NCI-H446 treated with DMSO at 0.1 percent for 48 hours (cell line): Measurements from ENCODE around the gene BEAN1.

Experiments used
- DNase-seq: peaks from one replicate; lab custom pipeline; 2025; lab: John Stamatoyannopoulos, UW

Gene BEAN1, protein sequence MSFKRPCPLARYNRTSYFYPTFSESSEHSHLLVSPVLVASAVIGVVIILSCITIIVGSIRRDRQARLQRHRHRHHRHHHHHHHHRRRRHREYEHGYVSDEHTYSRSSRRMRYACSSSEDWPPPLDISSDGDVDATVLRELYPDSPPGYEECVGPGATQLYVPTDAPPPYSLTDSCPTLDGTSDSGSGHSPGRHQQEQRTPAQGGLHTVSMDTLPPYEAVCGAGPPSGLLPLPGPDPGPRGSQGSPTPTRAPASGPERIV

DNA sequence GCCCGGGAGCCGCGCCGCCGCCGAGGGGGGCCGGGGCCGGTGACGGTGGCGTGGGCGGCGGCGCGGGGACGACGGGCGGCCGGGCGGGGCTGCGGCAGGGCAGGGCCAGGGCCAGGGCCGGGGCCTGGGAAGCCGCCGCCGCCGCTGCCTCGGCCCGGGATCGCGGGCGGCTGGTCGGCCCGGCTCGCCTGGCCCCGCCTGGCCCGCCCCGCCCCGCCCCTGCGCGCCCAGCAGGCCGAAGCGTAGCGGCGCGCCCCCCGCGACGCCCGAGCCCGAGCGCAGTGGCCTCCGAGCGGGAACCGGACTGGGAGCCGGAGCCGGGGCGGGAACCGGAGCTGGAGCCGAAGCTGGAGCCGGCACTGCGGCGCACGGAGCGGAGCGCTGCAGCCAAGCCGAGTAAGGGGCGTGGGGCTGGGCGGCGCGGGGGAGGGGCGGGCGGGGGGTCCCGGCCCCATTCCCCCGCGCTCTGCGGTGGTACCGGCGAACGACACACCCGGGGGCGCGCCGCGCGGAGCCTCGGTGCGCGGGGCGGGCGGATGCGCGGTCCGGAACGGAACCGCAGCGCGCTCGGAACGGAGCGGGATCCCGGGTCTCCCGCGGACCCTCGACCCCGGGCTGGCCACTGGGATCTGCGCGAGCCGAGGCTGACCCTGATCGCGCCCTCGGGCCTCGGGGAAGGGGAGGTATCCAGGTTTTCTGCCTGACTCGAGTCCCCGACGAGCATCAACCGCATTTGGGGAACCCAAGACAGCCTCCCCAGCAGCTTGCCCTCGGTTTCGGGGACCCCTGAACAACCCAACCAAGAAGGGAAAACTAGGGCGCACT, at the start of gene BEAN1:
Gene BEAN1 (plus strand): TSS at position 260 of the 825 bp plus-strand sequence. CDS start 10,382 bp downstream, outside the sequence.
- DNase-seq, result no peak

DNA sequence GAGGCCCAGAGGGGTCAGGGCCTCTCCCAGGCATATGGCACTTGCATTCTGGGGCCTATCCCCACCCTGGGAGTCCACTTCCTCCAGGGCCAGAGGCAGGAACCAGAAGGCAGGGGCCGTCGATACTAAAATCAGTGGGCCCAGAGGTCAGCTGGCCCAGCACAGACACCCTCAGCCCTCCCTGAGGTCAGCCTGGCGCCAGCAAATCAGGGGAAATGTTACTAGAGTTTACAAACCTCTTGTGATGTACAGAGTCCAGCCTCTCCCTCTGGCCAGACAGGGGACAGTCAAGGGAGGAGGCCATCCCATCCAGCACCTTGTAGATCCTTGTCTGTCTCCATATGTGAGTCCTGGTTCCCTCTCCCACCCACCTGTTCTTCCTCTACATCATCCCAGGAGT, 49.8 kb upstream of the BEAN1 start:
- DNase-seq, result no peak

DNA sequence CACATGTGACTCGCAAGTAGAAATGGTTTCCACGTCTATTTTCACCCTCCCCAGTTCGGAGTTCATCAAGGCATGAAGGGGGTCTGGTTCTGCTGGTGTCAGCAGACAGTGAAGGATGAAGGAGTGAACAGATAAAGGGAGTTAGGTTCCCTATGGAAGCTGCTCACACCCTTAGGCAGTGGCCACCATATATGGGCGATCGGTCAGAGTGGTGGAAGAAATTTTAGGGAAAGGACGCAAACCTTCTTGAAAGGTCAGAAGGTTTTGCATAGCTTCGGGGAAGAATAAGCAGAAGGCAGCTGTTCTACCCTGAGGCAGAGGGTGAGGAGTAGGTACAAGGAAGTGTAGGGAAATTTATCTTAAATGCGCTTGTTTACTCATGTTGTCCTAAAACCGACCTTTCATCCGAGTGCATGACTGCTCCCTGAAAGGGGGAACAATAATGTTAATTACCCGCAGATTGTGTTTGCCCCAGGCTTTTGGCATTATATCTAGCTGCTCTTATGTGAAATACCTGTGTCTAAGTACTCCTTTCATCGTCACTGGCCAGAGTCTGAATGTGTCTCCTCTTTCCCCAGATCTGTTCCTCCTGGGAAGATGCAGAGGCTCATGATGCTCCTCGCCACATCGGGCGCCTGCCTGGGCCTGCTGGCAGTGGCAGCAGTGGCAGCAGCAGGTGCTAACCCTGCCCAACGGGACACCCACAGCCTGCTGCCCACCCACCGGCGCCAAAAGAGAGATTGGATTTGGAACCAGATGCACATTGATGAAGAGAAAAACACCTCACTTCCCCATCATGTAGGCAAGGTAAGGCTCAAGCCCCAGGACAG, 48.1 kb upstream of the BEAN1 start:
- DNase-seq, result no peak

DNA sequence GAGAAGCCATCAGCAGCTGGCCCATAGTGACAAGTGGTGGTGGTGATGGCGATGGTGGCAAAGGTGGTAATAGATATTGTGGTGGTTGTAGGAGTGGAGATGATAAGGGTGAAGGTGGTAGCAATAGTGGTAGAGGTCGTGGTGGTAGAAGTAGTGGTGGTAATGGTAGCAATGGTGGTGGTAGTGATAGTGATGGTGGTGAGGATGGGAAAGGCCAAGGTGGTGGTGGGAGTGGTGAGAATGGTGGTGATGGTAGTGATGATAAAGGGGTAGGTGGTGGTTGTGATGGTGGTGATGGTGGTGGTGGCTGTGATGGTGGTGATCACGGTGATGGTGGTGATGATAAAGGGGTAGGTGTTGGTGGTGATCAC, 47.5 kb upstream of the BEAN1 start:
- no peak for DNase-seq

DNA sequence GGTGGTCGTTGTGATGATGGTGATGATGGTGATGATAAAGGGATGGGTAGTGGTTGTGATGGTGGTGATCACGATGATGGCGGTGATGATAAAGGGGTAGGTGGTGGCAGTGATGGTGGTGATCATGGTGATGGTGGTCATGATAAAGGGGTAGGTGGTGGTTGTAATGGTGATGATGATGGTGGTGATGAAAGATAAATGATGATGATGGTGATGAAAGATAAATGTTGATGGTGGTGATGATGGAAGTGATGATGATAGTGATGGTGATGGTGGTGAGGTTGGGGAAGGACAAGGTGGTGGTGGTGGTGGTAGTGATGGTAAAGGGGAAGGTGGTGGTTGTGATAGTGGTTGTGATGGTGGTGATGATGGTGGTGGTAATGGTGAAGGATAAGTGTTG, 46.7 kb upstream of the BEAN1 start:
- DNase-seq, result no peak

DNA sequence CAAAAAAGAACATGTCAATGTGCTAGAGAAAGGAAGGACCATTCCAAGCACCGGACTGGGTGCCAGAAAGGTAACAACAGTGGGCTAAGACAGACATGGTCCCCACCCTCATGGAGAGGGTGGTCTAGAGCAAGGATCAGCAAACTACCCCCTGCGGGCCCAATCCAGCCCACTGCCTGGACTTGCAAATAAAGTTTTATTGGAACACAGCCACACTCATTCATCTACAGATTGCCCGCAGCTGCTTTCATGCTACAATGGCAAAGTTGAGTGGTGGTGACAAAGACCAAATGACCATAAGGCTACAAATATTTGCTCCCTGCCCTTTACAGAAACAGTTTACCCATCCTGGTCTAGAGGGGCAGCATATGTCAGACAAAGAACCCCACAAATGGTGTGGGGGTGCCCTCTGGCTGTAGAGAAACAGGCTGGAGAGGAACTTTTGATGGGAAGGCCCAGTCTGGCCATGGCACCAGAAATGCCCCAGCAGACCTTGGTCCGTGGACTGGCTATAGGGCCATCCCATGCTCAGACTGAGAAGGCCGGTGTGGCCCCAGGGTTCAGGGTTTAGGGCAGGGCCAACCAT, 45.4 kb upstream of the BEAN1 start:
- no peak for DNase-seq

DNA sequence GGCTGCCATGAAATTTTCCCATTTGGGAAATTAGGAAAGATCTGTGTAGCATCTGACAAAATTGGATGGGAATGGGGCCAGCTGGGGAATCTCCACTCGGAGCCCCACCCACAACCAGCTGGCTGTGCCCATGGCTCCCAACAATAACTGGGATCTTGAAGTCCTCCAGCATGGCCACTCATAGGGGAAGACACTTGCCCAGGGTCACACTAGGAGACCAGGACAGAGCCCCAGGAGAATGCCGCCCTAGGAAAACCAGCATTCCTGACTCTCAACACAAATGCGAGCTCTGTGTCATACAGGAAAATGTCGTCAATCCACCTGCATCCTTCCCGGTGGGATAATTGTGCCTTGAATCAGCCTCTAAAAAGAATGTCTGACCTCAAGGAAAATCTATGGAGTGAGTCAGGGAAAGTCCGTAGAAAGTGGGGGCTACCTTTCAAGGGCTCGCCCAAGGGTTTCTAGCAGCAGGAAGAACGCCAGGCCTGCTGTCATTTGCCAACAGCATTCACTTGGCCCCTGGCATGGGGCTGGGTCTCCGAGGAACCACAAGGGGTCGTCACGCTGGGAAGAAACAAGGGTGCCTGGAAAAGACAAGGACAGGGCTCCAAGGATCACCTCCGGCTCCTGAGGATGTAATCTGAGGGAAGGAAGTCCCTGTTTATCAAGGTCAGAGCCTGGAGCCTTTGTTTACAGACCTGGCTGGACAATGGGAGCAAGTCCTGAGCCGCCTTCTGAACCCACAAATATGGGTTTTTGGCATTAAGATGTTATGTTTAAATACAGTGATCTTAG, 44.7 kb upstream of the BEAN1 start:
- no peak for DNase-seq

DNA sequence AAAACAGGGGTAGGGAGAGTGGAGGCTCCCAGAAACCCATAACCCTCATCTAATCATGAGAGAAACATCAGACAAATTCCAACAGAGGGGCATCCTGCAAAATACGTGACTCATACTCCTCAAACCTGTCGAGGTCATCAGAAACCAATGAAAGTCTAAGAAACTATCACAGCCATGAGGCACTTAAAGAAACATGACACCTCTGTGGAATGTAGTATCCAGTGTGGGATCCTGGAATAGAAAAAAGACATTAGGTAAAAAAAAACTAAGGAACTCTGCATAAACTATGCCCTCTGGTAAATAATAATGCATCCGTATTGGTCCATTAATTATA, 44.2 kb upstream of the BEAN1 start:
- peak; percentile 1 for DNase-seq

DNA sequence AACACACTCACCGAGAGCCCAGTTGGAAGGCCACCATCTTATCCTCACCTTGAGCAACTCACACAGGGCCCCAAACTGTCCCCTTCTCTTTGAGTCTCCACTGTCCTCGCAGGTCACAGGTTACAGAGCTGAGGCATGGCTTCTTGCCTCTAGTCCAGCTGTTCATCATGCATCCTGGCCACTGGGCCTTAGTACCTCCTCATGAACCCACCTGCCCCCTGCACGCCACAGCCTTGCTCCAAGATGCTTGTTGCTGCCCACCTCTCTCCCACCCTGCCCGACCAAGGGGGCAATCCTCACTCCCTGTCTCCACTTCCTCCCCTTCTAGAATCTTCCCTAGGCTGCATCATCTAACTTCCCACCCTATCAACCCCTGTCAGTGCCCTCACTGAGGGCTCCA, 43.5 kb upstream of the BEAN1 start:
- DNase-seq, result no peak

DNA sequence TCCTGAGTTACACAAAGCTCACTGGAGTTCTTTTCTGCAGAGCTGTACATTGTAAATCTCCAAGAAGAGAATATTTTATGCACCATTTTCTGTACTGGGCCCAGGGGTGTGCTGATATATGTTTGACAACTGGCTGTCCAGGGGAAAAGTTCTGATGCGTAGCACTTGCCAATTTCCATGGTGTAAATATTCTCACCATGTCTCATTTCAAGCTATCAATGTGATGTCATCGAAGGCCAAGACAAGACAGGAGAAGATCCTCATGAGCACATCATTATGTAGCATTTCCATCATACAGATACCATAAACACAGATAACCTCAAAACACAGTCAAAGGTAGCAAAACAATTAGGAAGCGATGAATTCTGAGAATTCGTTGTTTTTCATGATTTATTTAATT, 41.7 kb upstream of the BEAN1 start:
- no peak for DNase-seq

DNA sequence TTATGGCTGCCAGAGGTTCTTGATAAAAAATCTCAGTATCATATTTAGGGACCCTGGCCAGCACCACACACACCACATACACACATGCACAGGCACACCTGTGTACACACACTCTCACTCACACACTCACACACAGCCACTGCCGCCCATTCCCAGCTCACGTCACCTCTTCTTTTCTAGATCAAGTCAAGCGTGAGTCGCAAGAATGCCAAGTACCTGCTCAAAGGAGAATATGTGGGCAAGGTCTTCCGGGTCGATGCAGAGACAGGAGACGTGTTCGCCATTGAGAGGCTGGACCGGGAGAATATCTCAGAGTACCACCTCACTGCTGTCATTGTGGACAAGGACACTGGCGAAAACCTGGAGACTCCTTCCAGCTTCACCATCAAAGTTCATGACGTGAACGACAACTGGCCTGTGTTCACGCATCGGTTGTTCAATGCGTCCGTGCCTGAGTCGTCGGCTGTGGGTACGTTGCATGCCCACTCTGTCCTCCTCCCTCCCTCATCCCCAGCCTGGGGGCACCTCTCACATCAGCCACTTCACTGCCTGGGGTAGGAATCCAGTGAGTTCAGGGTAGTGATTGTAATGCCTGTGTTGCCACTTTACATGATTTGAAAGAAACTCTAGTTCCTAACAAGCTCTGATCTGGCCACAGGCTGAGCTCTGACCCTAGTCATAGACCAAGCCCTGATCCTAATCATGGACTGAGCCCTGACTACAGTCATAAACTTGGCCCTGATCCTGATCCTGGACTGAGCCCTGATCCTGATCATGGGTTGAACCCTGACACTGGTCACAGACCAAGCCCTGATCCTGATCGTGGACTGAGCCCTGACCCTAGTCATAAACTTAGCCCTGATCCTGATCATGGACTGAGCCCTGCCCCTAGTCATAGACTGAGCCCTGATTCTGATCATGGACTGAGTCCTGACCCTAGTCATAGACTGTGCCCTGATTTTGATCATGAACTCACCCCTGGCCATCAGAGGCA, 40.2 kb upstream of the BEAN1 start:
- DNase-seq, result no peak

DNA sequence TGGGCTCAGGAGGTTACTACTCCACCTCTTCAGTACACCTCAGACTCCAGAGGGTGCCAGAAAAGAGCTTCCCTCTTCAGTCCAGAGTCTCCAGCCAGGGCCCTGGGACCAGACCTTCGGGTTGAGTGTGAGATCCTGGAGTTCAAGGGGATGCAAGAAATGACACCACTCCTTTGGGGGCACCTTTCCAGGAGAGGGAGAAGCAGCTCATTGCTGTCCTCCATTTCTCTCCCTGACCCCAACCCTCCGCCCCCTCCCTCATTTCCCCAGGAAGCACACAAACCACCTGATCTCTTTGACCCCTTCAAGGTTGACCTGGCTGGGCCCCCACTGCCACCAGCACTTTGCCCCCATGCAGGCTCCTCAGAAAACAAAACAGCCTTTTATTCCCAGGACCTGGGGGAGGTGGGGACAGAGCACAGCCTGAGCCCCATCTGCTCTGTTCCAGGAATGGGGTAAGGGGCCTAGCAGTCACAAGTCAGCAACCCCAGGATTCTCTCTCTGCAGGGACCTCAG, 39.2 kb upstream of the BEAN1 start:
- no peak for DNase-seq

DNA sequence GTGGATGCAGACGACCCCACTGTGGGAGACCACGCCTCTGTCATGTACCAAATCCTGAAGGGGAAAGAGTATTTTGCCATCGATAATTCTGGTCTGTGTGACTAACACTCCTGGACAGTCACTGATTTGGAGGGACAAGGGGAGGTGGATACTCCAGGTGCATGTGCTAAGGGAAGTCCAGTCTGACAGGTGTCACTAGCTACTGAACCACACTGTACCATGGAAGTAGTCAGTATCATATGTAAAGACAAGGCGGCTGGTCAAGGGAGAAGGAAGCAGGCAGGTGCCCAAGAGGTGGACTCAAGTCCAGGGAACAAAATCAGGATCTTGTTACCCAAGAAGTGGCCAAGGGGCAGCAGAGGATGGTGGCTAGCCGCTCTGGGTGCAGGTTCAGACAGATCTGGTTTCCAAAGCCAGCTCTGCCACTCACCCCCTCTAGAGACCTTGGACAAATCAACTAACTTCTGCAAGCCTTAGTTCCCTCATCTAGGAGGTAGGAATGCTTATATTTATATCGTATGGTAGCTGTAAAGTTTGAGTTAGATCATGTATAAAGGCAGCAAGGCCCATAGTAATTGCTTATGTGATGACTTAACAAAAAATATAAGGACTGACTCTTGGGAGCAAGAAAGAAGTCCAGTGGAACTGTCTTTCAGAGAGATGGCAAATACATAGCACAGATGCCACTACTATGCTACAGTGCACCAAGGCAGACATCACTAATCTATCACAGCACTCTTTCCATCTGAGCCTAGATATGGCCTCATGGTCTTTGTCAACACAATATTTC, 38.5 kb upstream of the BEAN1 start:
- no peak for DNase-seq

DNA sequence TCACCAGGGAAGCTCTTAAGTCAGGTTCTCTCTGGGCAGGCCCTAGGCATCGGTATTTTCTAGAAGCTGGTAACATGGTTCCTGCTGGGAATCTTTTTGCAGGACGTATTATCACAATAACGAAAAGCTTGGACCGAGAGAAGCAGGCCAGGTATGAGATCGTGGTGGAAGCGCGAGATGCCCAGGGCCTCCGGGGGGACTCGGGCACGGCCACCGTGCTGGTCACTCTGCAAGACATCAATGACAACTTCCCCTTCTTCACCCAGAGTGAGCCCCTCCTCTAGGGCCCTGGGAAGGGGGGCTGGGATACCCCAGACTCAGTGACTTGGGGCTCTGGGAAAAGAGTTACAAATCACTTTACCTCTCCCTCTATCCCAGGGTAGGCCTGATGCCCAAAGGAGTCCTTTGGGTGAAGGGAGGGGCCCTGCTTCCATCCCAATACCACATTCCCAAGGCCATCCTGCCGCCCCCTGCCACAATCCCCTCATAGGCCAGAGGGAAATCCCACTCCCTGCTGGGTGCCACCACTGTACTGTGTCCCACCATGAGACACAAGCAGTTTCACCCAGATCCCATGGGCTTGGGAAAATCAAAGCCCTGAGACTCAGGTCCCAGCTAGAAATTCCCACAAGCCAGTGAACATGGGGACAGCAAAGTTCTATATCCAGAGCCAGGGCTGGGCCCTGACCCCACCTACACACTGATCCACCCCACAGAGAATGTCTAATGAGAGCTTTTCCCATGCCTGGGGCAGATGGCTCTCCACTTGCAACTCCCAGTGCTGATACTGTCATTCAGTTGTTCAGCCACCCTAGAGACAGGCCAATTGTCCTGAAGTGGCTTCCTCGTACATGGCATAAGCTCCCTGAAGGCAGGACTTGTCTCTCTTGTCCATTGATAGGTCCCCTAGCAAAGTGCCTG, 37.6 kb upstream of the BEAN1 start:
- DNase-seq, result no peak

DNA sequence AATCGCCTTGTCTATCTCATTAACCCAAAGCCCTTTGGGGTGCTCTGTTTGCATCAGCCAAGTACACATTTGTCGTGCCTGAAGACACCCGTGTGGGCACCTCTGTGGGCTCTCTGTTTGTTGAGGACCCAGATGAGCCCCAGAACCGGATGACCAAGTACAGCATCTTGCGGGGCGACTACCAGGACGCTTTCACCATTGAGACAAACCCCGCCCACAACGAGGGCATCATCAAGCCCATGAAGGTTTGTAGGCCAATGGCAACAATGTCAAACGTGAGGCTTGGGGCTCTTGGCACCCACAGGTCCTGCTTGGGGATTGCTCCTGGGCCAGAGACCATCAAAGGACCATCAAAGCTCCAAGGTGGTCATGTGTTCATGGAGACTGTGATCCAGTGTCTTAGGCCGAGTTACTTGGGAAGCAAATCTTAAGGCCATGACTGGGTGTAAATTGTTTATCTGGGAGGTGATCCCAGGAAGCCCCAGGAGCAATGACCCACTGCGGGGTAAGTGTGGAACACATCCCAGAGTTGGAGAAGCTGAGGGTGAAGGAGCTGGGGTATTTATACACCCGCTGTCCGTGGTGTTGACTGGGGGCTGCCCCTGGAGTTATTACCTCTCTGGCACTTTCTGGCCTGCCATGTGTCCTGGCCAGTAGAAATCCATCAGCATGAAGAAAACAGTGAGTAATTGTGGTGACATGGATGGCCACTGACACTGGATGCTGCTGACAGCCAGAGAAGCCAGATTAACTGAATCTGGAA, 36.6 kb upstream of the BEAN1 start:
- no peak for DNase-seq

DNA sequence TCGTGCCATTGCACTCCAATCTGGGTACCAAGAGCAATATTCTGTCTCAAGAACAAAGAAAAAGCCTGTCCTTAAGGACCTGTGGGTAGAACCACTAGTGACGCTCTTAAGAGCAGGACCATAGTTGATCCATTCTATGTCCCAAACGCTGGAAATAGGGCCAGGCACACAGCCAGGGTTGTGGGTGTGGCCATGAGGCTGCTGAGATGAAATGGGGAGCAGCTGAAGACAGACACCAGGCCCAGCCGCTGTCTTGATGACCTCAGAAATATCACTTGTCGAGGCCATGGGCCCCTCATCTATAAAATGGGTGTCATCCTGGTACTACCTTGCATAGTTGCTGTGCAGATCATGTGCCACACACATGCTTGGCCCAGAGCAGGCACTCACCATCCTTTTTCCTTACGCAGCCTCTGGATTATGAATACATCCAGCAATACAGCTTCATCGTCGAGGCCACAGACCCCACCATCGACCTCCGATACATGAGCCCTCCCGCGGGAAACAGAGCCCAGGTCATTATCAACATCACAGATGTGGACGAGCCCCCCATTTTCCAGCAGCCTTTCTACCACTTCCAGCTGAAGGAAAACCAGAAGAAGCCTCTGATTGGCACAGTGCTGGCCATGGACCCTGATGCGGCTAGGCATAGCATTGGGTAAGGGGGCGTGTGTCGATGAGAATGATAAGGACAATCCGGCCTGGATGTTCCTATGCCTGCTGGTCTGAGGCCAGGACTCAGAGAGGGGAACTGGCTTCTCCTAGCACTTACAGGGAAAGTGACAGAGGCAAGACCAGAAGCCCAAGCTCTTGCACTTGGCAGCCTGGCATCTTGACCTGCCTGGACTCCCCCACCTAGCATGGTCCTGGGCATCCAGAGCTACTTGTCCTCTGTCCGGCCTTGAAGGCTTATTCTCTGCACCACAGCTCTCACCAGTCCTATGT, 35.1 kb upstream of the BEAN1 start:
- DNase-seq, result no peak
